Superior temporal gyrus (tissue), 1 donor: Measurements from ENCODE around the gene GAK.
A peak's percentile ranks its signal among the peaks of the same experiment; 100 is the strongest.

ENCODE experiments used
- DNase-seq: peaks from one replicate; pipeline ENCODE4 v3.0.0-alpha.2; 2016; ENCODE audit errors: extremely low spot score

The GAK gene

DNA sequence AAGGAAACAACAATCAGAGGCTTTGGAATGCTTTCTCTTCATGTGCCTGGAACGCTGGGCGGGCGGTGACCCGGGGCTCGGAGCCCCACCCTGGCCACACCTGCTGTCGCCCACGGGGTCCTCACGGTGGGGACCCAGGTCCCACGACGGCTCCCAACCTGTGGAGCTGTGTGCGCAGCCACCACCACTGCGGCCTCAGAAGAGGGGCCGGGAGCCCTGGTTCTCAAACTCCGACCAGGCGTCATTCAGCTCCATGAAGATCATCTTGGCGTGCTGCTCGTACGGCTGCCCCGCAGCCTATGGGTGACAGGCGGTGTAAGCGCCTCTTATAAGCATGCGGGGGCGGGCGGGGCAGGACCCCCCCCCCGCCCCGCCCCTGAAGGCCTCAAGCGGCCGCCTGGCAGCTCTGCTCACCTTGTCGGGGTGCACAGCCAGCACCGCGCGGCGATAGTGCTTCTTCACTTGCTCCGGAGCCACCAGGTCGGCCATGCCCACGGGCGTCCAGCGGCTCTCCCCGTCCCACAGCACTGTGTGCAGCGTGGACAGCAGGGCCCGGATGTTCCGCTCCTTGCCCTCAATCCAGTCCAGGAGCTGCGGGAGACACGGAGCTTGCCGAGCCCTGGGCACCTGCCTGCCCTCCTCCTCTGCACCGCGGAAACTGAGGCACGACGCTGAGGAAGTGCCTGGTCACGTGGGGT, 82.5 kb downstream of the GAK start:
- DNase-seq: no peak

GRCh38 chr4:848803-849477, 83.2 kb downstream of the GAK start:
- DNase-seq: no peak

DNA sequence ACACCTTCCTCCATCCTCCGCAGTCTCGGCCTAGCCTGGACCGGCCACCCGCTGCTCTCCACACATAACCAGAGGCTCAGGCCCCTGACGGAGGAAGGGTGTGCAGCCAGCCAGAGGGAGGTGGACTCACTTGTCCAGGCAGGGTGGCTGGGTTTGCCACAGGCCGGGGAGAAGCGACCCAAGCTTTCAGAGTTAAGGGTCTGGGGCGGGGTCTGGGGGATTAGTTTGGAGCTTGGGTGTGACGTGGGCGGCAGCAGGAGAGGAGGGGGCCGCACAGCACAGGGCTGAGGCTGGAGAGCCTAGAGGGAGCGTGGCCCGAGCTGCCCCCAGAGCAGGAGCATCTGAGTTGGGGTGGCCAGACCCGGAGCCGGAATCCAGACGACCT, 83.8 kb downstream of the GAK start:
- DNase-seq: no peak

- DNase-seq: peak; percentile 43
Observed at GRCh38 chr4:845836-846251, 86.3 kb downstream of the GAK start.

- no peak for DNase-seq
Observed at GRCh38 chr4:845233-845835, 86.8 kb downstream of the GAK start.

DNA sequence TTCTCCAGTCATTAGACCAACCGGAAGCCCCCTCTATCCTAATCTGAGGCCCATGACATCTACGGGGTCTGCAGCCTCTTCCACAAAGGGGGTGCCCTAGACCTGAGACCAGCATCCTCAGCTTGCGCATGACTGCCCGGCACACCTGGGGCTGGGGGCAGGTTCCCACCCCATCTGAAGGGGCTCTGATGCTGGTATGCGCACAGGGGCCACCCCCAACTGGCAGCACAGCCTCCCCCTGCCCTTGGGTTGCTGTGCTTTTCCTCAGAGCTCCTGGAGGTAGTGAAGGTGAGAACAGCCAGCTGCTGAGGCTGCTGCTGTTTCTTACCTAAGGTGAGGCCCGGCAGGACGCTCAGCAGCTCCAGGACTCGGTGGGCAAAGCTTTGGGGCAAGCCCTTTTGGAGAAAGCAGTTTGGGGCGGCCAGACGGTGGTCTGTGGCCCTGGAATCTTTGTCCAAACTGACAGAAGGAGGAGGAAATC, 87.3 kb downstream of the GAK start:
- DNase-seq: no peak

DNA sequence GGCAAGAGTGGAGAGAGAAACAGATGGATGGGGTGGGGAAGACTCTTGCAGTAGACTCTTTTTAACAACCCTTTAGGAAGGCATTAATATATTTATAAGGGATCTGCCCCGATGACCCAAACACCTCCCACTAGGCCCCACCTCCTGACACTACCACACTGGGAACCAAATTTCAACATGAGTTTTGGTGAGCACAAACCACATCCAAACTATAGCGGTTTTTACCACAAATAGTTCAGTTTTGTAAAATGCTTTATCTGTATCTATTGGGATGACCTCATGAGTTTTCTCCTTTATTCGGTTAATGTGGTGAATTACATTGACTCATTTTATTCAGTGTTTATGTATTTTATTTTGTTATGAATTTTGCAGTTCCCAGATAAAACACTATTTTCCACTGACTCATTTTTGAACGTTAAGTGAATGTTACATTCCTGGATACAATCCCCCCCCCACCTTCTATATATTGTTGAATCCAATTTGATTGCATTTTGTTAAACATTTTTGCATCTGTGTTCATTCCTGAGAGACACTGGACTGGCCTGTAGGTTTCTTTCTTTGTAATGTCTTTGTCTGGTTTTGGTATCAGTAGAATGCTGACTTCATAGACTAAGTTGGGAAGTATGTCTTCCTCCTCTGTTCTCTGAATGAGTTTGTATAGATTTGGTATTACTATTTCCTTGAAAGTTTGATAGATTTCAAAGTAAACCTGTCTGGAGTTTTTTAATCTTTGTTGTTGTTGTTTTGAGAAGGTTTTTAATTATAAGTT, 92.3 kb downstream of the GAK start:
- no peak for DNase-seq

- DNase-seq: no peak
Observed at GRCh38 chr4:837772-838171, 94.3 kb downstream of the GAK start.

DNA sequence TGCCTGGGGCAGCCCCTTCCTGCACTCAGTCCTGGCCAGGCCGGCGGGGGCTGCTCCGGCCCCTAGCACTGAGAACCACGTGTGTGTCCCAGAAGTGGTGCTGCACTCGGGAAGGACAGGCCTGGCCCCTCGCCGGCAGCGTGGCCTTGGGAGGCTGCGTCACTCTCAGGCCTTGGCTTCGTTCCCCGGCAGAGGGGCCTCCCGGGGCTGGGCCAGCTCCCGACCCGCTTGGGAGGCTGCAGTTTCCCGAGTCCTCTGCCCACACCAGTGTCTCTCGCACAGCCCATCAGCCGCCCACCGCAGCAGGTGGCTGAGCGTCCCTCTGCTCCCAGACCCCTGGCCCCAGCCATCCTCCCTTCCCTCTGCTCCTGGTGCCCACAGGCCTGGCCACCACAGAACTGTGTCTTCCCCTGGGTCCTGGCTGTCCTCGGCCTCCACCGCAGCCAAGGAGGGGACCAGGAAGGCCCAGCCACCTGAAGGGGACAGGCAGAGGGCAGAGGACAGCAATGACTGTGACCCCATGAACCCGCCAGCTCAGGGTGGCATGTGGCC, 95.3 kb downstream of the GAK start:
- no peak for DNase-seq

DNA sequence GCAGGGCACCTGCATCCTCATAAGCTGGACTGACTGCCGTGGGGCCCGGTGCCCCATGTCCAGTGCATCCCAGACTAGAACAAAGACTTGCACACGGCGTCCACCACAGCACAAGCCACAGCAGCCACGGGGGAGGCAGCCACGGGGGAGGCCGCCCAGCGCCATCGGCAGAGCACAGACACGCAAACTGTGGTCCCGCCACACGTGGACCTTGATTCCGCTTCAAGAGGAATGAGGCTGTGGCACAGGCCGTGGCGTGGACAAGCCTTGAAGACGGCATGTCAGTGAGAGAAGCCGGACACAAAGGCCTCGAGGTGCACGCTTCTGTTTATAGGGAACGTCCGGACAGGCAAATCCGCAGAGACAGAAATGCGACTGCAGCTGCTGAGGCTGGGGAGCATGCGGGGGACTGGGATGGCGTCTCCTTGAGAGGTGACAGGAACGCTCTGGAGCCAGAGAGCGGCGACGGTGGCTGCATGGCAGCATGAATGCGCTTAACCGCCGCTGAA, 96.1 kb downstream of the GAK start:
- no peak for DNase-seq

- DNase-seq: no peak
Observed at GRCh38 chr4:835148-836002, 96.7 kb downstream of the GAK start.

- DNase-seq: no peak
Observed at GRCh38 chr4:834368-835147, 97.6 kb downstream of the GAK start.

DNA sequence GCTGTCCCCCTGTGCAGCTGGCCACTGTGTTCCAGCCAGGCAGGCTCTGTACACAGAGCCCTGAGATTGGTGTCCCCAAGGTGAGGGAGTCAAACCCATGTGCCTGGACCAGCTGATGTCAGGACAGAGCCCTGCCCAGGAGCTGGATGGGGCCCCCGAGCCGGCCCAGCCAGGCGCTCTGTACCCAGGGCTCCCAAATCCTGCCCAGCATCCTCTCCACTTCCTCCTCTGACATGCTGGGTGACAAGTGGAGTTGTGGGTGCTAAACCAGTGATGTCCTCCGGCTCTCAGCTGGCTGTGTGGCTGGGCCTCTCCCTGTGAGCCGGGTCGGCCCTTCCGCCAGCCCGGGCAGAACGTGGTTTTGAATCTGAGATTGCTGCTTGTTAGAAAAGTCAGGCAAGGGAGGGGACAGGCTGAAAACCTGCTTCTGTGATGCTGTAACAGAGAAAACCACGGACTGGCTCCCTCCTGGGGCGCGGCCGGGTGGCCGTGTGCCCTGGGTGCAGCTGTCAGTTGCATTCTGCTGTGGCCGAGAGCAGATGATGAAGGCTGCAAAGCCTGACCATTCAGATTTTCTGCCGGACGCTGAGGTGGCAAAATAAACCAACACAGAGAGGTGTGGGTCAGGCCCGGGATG, 98.3 kb downstream of the GAK start:
- no peak for DNase-seq

GRCh38 chr4:833156-833555, 99.0 kb downstream of the GAK start:
- DNase-seq: no peak

DNA sequence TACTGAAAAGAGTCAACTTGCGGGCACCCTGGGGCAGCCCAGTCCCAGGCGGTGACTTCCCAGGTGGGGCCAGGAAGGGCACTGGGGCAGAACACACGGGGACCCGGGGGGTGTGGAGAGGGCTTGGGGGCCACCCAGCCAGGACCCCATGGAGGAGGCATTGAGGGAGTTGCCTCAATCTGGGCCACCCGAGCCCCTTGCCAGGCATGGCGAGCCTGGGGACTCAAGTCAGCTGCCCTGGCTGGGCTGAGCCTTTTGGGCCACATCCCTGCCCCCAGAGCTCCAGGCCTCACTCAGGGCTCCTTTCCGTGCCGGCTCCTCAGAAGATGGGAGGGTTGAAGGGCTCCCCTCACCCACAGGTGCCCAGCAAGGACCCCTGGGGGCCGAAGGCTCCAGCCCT, 99.6 kb downstream of the GAK start:
- no peak for DNase-seq

- no peak for DNase-seq
Observed at GRCh38 chr4:832108-832507, 100.0 kb downstream of the GAK start.

DNA sequence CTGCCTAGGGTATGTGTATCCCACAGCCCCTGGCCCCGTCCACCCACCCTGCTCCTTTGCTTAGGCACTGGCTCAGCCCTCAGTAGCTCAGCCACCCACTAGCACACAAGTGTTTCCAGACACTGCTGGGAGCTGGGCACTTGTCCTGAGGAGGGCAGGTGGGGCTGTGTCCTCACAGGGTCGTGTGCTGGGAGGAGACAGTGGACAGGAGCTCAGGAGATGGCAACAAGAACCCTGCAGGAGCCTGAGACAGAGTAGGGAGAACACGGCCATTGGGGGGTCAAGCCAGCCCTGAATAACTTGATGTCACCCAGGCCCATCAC, 100.7 kb downstream of the GAK start:
- DNase-seq: no peak

GRCh38 chr4:830601-831482, 101.3 kb downstream of the GAK start:
- no peak for DNase-seq
